BLaER1 (cell line): ENCODE results near the gene MAST4.

ENCODE experiments used
- H3K27ac ChIP-seq: shearing (Covaris generic); formaldehyde crosslinking; 2 replicates; pipeline ENCODE4 v1.8.1; 2022
- H3K27me3 ChIP-seq: shearing (Covaris generic); formaldehyde crosslinking; 2 replicates; pipeline ENCODE4 v1.8.1; 2022
- H3K36me3 ChIP-seq: shearing (Covaris generic); formaldehyde crosslinking; 2 replicates; pipeline ENCODE4 v1.8.1; 2022
- H3K4me1 ChIP-seq: shearing (Covaris generic); formaldehyde crosslinking; 2 replicates; pipeline ENCODE4 v1.8.1; 2022
- H3K4me2 ChIP-seq: shearing (Covaris generic); formaldehyde crosslinking; 2 replicates; pipeline ENCODE4 v1.8.1; 2022
- H3K4me3 ChIP-seq: shearing (Covaris generic); formaldehyde crosslinking; 2 replicates; pipeline ENCODE4 v1.8.1; 2022
- H3K9ac ChIP-seq: shearing (Covaris generic); formaldehyde crosslinking; 2 replicates; pipeline ENCODE4 v1.8.1; 2022
- H3K9me3 ChIP-seq: shearing (Covaris generic); formaldehyde crosslinking; 2 replicates; pipeline ENCODE4 v1.8.1; 2022
- H4K20me1 ChIP-seq: shearing (Covaris generic); formaldehyde crosslinking; 2 replicates; pipeline ENCODE4 v1.8.1; 2022
- Cebpa-rat ChIP-seq: shearing (Covaris generic); IDR thresholded peaks from 2 replicates; pipeline ENCODE4 v1.8.1; 2022

MAST4 gene

GRCh38 chr5:66595756-66596635, at the start of gene MAST4:
Gene MAST4, plus strand, starts transcription at chr5:66596393. Its CDS starts 263 bp downstream, at chr5:66596656.
- Histone ChIP-seq H3K9ac (peak within 1 kb of the TSS; percentile 71), H3K9me3 (no peaks in the 10 kb centered on the region), H3K27me3 (peaks cover 60% of the 10 kb centered on the region), H3K36me3 (no peaks in the 10 kb centered on the region), H4K20me1 (0 out of 2 replicates have a peak, but pooled peaks cover 5% of the 10 kb centered on the region), H3K27ac (no peak within 1 kb of the TSS), H3K4me2 (peak within 1 kb of the TSS; percentile 99), H3K4me1 (peaks cover 33% of the 10 kb centered on the region), H3K4me3 (peak within 1 kb of the TSS; percentile 81)
- no peak for TF ChIP-seq Cebpa-rat

- Histone ChIP-seq H4K20me1 (no peaks in the 10 kb centered on the region), H3K4me3 (no peak overlapping the region), H3K4me2 (no peak overlapping the region), H3K36me3 (no peaks in the 10 kb centered on the region), H3K9me3 (peaks cover 19% of the 10 kb centered on the region), H3K4me1 (no peaks in the 10 kb centered on the region), H3K27ac (no peak overlapping the region), H3K9ac (no peak overlapping the region), H3K27me3 (no peaks in the 10 kb centered on the region)
- TF ChIP-seq Cebpa-rat: no peak
These were observed 49.7 kb upstream of the MAST4 start for GRCh38 chr5:66546541-66546940.

GRCh38 chr5:66551338-66551737, 44.9 kb upstream of the MAST4 start:
- Histone ChIP-seq H3K9me3 (peaks cover 25% of the 10 kb centered on the region), H3K36me3 (no peaks in the 10 kb centered on the region), H3K4me1 (peaks cover 13% of the 10 kb centered on the region), H3K4me2 (no peak overlapping the region), H3K27ac (no peak overlapping the region), H3K4me3 (no peak overlapping the region), H4K20me1 (no peaks in the 10 kb centered on the region), H3K9ac (no peak overlapping the region), H3K27me3 (no peaks in the 10 kb centered on the region)
- no peak for TF ChIP-seq Cebpa-rat

GRCh38 chr5:66551945-66552344, 44.2 kb upstream of the MAST4 start:
- H3K36me3 ChIP-seq: no peaks in the 10 kb centered on the region
- H3K9me3 ChIP-seq: peaks cover 23% of the 10 kb centered on the region
- no peak overlapping the region for H3K4me3 ChIP-seq
- H3K4me1 ChIP-seq: peaks cover 13% of the 10 kb centered on the region
- no peaks in the 10 kb centered on the region for H3K27me3 ChIP-seq
- no peaks in the 10 kb centered on the region for H4K20me1 ChIP-seq
- H3K27ac ChIP-seq: no peak overlapping the region
- no peak overlapping the region for H3K4me2 ChIP-seq
- no peak overlapping the region for H3K9ac ChIP-seq
- no peak for TF ChIP-seq Cebpa-rat

- peaks cover 18% of the 10 kb centered on the region for H3K9me3 ChIP-seq
- TF ChIP-seq Cebpa-rat: no peak
- no peak overlapping the region for H3K27ac ChIP-seq
- H3K9ac ChIP-seq: no peak overlapping the region
- no peak overlapping the region for H3K4me3 ChIP-seq
- peaks cover 13% of the 10 kb centered on the region for H3K4me1 ChIP-seq
- H3K27me3 ChIP-seq: no peaks in the 10 kb centered on the region
- no peaks in the 10 kb centered on the region for H4K20me1 ChIP-seq
- H3K36me3 ChIP-seq: no peaks in the 10 kb centered on the region
- no peak overlapping the region; the same call in 1 of the 2 replicates for H3K4me2 ChIP-seq
These were observed 42.8 kb upstream of the MAST4 start for GRCh38 chr5:66553368-66553912.

- Histone ChIP-seq H4K20me1 (no peaks in the 10 kb centered on the region), H3K27ac (no peak overlapping the region), H3K4me2 (peak overlapping the region; percentile 29), H3K36me3 (no peaks in the 10 kb centered on the region), H3K9me3 (peaks cover 14% of the 10 kb centered on the region), H3K9ac (no peak overlapping the region), H3K27me3 (no peaks in the 10 kb centered on the region), H3K4me1 (peaks cover 13% of the 10 kb centered on the region), H3K4me3 (no peak overlapping the region)
- no peak for TF ChIP-seq Cebpa-rat
These were observed 42.1 kb upstream of the MAST4 start for GRCh38 chr5:66553916-66554575.

GRCh38 chr5:66554884-66555283, 41.3 kb upstream of the MAST4 start:
- H3K4me1 ChIP-seq: peaks cover 13% of the 10 kb centered on the region
- no peak overlapping the region for H3K4me2 ChIP-seq
- H3K9me3 ChIP-seq: peaks cover 8% of the 10 kb centered on the region
- no peak overlapping the region for H3K27ac ChIP-seq
- H3K36me3 ChIP-seq: no peaks in the 10 kb centered on the region
- no peak for TF ChIP-seq Cebpa-rat
- H3K4me3 ChIP-seq: no peak overlapping the region
- no peaks in the 10 kb centered on the region for H4K20me1 ChIP-seq
- H3K9ac ChIP-seq: no peak overlapping the region
- no peaks in the 10 kb centered on the region for H3K27me3 ChIP-seq

- TF ChIP-seq Cebpa-rat: no peak
- no peak overlapping the region for H3K27ac ChIP-seq
- peaks cover 11% of the 10 kb centered on the region for H3K4me1 ChIP-seq
- no peaks in the 10 kb centered on the region for H3K27me3 ChIP-seq
- H3K4me3 ChIP-seq: no peak overlapping the region
- H3K36me3 ChIP-seq: no peaks in the 10 kb centered on the region
- no peaks in the 10 kb centered on the region for H4K20me1 ChIP-seq
- no peak overlapping the region for H3K4me2 ChIP-seq
- H3K9ac ChIP-seq: no peak overlapping the region
- H3K9me3 ChIP-seq: peaks cover 8% of the 10 kb centered on the region
These were observed 37.6 kb upstream of the MAST4 start for GRCh38 chr5:66558560-66558959.

GRCh38 chr5:66560371-66560770, 35.8 kb upstream of the MAST4 start:
- Histone ChIP-seq H3K4me2 (no peak overlapping the region), H3K4me3 (no peak overlapping the region), H3K9ac (no peak overlapping the region), H3K27ac (no peak overlapping the region), H3K9me3 (peaks cover 1% of the 10 kb centered on the region), H3K36me3 (no peaks in the 10 kb centered on the region), H3K27me3 (no peaks in the 10 kb centered on the region), H3K4me1 (no peaks in the 10 kb centered on the region), H4K20me1 (no peaks in the 10 kb centered on the region)
- TF ChIP-seq Cebpa-rat: no peak
